Transverse colon (tissue), 3 donors: ENCODE results near the gene POU3F2.

Source experiments
- POLR2A ChIP-seq: fragments of 450-650 bp; IDR thresholded peaks from one replicate; pipeline ENCODE4 v1.6.1; 2016; ENCODE audit warnings: antibody characterized with exemption, mild to moderate bottlenecking, moderate library complexity
- TF ChIP-seq, protein P1 (sequence below), 5 experiments: fragments of 200-600 bp in 3 of 5; fragments of 450-650 bp in 2 of 5; sonication (generic) in 3 of 5; IDR thresholded peaks; 1 replicate in 2 of 5; 2 replicates in 3 of 5; pipeline ENCODE4 v1.5.1; 2016 to 2017; ENCODE audit warnings: antibody characterized with exemption in 5 of 5, inconsistent platforms in 3 of 5, mild to moderate bottlenecking in 2 of 5, moderate library complexity in 1 of 5

- TF ChIP-seq, protein P1, sequence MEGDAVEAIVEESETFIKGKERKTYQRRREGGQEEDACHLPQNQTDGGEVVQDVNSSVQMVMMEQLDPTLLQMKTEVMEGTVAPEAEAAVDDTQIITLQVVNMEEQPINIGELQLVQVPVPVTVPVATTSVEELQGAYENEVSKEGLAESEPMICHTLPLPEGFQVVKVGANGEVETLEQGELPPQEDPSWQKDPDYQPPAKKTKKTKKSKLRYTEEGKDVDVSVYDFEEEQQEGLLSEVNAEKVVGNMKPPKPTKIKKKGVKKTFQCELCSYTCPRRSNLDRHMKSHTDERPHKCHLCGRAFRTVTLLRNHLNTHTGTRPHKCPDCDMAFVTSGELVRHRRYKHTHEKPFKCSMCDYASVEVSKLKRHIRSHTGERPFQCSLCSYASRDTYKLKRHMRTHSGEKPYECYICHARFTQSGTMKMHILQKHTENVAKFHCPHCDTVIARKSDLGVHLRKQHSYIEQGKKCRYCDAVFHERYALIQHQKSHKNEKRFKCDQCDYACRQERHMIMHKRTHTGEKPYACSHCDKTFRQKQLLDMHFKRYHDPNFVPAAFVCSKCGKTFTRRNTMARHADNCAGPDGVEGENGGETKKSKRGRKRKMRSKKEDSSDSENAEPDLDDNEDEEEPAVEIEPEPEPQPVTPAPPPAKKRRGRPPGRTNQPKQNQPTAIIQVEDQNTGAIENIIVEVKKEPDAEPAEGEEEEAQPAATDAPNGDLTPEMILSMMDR (IDR thresholded peaks at IDR 0.05), result no peak
- TF ChIP-seq POLR2A, result no peak
Observed at GRCh38 chr6:98871057-98871456, 36.7 kb downstream of the POU3F2 start.
